CD4-positive, alpha-beta T cell treated with Interleukin-4 for 4 hours (primary cell): Measurements from ENCODE around the gene ATP9B.
"Not testable (repeated sequence)": the region's sequence is repeated elsewhere in the genome, so short reads cannot be mapped to it uniquely, and the experiment has no call there.

Experiments used
- DNase-seq: peaks from one replicate; pipeline ENCODE4 v3.0.0-alpha.2; 2020

The ATP9B gene

DNA sequence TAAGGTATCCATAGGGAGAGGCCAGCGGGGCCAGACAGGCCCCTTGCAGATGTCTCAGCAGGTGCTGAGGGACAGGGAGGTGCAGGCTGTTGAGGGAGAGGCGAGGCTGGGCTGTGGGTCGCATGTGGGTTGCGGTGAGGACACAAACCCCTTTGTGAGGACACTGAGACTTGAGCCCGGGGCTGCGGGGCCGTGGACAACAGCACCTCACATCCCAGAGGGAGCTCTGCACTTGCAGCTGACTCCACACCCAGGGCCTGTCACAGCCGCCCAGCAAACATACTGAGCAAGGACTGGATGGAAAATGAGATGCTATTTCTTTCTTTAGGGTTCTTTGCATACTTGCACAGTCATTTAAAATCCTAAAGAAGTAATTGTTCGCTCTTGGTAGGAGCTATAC is 231.2 kb downstream of the ATP9B start:
- no peak for DNase-seq

DNA sequence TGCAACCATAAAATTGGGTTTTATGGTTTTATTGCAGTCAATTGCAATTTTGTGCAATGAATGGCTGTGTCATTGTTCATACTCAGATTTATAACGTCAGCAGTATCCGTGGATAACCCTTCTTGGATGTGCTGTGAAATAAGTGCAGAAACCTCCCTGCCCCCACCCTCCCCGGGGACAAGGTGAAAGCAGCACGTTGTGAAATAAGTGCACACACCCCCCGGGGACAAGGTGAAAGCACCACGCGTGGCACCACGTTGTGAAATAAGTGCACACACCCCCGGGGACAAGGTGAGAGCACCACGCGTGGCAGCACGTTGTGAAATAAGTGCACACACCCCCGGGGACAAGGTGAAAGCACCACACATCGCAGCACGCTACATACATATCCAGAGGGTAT is 232.9 kb downstream of the ATP9B start:
- DNase-seq, result no peak

GRCh38 chr18:79305911-79306310 is 236.7 kb downstream of the ATP9B start:
- no peak for DNase-seq

GRCh38 chr18:79309614-79310358 is 240.6 kb downstream of the ATP9B start:
- no peak for DNase-seq

DNA sequence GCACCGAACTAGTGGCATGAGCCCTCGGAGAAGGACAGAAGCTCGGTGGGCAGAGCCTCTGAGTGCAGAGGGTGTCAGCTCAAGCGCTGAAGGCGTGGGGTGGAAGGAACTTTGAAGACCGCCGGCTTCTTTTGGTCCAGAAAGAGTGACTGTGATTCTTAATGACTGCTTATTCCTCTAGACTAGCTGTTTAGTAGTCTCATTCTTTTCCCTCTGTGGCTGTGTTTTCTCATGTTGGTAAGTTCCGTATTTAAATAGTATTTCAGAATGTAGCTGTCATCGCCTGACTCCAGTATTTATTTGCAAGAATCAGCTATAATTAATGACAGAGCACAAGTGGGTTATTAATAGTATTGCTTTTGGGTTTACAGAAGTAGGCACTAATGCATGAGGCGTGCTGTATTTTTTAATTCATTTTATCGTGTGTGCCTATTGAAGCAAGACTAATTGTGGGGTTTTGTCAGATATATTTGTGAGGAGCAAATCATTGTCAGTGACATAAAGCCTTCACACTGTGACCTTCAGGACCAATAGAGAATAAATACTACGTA is 245.7 kb downstream of the ATP9B start:
- no peak for DNase-seq

GRCh38 chr18:79315596-79315995 is 246.4 kb downstream of the ATP9B start:
- DNase-seq, result no peak

GRCh38 chr18:79317703-79318102 is 248.5 kb downstream of the ATP9B start:
- no peak for DNase-seq

- no peak for DNase-seq
Measured at GRCh38 chr18:79318142-79318673, 249.0 kb downstream of the ATP9B start.

DNA sequence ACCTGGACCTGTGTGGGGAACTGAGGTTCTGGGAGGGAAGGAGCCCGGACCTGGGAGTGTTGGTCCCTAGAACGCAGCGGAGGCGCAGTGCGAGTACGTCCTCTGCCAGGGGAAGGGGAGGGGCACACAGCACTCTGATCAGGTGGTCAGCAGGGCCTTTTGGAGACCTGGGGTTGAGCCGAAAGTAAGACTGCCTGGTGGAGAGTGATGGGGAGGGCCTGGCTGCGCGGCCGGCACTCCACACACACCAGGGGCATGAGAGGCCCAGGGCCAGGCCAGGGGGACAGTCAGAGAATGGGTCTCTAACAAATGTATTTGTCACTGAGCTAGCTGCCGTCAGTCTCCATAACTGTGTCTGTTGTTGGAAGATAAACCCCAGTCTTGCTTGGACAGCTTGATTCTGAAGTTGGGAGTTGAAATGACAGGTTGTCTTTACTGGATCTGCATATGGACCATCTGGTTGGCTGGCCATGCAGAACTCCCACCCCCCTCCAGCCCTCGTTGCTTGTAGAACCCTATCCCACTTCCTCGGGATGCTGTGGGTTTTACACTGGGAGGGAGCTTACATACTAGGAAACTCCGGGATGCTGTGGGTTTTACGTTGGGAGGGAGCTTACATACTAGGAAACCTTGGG is 251.1 kb downstream of the ATP9B start:
- DNase-seq, result no peak

GRCh38 chr18:79321625-79322405 is 252.6 kb downstream of the ATP9B start:
- no peak for DNase-seq

- no peak for DNase-seq
Measured at GRCh38 chr18:79322441-79322840, 253.2 kb downstream of the ATP9B start.

GRCh38 chr18:79323471-79323870 is 254.3 kb downstream of the ATP9B start:
- no peak for DNase-seq

GRCh38 chr18:79326413-79327198 is 257.4 kb downstream of the ATP9B start:
- DNase-seq, result no peak

- no peak for DNase-seq
Measured at GRCh38 chr18:79327199-79327721, 258.1 kb downstream of the ATP9B start.

GRCh38 chr18:79327915-79328314 is 258.7 kb downstream of the ATP9B start:
- not testable (repeated sequence) for DNase-seq

GRCh38 chr18:79328887-79329286 is 259.7 kb downstream of the ATP9B start:
- DNase-seq, result no peak

- DNase-seq, result no peak
Measured at GRCh38 chr18:79329786-79330185, 260.6 kb downstream of the ATP9B start.

- no peak for DNase-seq
Measured at GRCh38 chr18:79332646-79333045, 263.5 kb downstream of the ATP9B start.

DNA sequence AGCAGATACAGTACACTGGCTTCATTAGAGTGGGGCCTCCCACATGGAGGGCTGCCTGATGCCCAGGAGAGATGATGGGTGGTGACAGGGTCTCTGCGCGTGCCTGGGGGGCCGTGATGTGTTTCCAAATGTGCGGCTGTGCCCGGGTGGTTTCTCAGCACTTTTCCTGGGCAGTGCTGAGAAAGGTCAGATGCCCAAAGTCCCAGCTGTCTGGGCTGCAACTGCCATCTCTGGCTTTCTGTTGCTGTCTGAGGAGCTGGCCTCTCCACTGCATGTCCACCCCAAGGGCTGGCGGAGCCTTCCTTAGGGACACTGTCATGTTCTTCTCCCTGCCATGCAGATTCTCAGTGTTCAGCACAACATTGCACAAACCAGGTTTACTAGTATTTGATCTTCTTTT is 263.9 kb downstream of the ATP9B start:
- no peak for DNase-seq

DNA sequence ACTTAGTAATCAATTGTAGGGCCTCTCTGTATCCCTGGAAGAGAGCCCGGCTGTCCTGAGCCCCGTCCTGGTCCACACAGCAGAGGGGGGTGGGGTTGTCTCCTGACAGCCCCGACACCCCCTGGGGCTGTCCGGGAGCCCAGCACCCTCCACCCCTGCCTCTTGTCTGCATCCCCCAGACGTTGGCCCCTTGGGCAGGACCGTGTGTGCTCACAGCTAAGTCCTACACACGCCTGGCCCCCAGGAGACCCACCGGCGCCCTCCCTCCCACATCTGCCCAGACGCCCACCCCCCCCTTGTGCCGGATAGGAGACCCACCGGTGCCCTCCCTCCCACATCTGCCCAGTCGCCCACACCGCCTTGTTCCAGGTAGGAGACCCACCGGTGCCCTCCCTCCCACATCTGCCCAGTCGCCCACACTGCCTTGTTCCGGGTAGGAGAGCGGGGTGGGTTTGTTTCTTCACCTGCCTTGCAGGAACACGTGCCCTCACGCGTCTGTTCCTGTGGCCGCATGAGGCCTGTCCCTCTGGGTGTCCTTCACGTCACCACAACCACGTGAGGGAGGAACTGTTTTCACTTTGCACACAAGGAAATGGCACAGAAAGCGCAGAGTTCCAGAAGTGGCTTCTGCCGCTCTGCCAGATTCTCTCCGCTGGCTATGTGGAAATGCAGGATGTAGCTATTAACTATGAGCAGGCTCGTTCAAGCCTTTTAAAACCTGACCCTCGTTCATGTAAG is 265.5 kb downstream of the ATP9B start:
- no peak for DNase-seq

DNA sequence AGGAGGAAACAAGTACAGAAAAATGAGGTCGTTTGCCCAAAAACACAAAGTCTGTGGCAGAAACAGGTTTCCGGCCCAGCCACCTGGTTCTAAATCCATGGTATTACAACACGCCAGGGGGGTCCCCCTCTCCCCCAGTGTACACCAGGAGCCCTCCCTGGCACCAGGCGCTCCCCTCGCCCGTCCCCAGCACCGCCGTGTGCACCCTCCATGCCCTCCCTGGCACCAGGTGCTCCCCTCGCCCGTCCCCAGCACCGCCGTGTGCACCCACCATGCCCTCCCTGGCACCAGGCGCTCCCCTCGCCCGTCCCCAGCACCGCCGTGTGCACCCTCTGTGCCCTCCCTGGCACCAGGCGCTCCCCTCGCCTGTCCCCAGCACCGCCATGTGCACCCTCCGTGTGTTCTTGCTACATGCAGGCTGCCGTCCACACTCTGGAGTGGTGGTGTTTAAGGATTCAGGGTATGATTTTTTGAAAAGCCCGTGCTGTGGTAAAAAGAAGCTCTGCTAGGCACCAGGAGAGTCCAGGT is 266.7 kb downstream of the ATP9B start:
- DNase-seq, result no peak
